ENCODE measurements around the gene NUDT1. TPM values are rescaled to one million over a fixed set of nuclear protein-coding genes. Genes with fewer than 3 reads are reported as not detected.
A peak's percentile ranks its signal among the peaks of the same experiment; 100 is the strongest.

NUDT1 gene
- total RNA-seq, 1 experiment from 2014 or later, result 84.7 TPM

DNA sequence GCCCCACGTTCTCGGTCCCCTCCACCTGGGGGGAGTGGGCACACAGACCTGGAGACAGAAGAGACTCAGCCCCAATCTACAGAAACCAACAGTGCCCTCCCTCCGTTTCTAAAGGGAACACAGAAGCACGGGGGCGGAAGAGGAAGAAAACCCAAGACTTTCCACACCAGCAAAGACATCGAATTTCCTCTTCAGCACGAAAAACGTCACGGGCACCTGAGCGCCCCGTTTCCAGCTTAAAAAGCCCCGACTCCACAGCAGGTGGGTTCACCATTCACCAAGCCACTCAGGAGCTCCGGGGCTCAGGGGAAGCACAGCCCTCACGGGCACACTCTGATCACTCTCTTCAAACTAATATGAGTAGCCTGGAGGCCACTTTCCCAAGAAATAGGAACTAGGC is 19.6 kb downstream of the NUDT1 start:
- H3K79me1 ChIP-seq (ENCODE audit: insufficient read depth, low read depth, low read length, poor library complexity, severe bottlenecking), result no peaks in the 10 kb centered on the region
- no peaks in the 10 kb centered on the region for H3K23me2 ChIP-seq (ENCODE audit: insufficient read length, low read depth, low read length, poor library complexity, severe bottlenecking)
- no peak for DNase-seq
- H2BK120ac ChIP-seq (ENCODE audit: low read depth, low read length, poor library complexity, severe bottlenecking), result no peak overlapping the region
- Mint-ChIP-seq H3K4me3 (no peak overlapping the region), H3K4me1 (no peaks in the 10 kb centered on the region), H3K36me3 (ENCODE audit: insufficient read depth in 1 of 3, low read depth in 3 of 3) (peaks cover 14 to 52% (median 31%) of the 10 kb centered on the region in 3 experiments), H3K27me3 (ENCODE audit: low read depth) (no peaks in the 10 kb centered on the region), H3K9me3 (peaks cover under 1% of the 10 kb centered on the region in 2 experiments; a peak in 1 of 5 replicates), H3K27ac (0 out of 7 replicates have a peak overlapping the region, but pooled peaks of 1 of the 3 experiments have one; percentile 57)
- H4K5ac ChIP-seq (ENCODE audit: insufficient read length, low read depth, low read length), result no peak overlapping the region
- no peak overlapping the region for H2AFZ ChIP-seq (ENCODE audit: low read length)
- no peak overlapping the region for H3T11ph ChIP-seq (ENCODE audit: low read length)
- H4K91ac ChIP-seq (ENCODE audit: insufficient read length, low read depth, low read length), result no peak overlapping the region
- no peak overlapping the region for H3K27ac ChIP-seq (ENCODE audit: insufficient read length, low read depth, low read length)
- H2BK5ac ChIP-seq (ENCODE audit: insufficient read length, low read length), result no peak overlapping the region
- no peak overlapping the region for H2AK5ac ChIP-seq (ENCODE audit: insufficient read length, low read length)
- no peak overlapping the region for H3K23ac ChIP-seq (ENCODE audit: insufficient read length, low read depth, low read length)
- no peaks in the 10 kb centered on the region for H4K20me1 ChIP-seq (ENCODE audit: control insufficient read depth, insufficient read depth, insufficient read length)
- H3K9ac ChIP-seq (ENCODE audit: extremely low read depth, insufficient read length, low read length), result no peak overlapping the region
- no CpG with 5 or more reads among the region's 14 CpGs for WGBS (ENCODE audit: extremely low coverage, insufficient read length, low lambda C conversion rate)
- H4K8ac ChIP-seq (replicated peaks; ENCODE audit: insufficient read length, low read depth, low read length), result no peak overlapping the region
- H3K14ac ChIP-seq (ENCODE audit: insufficient read depth, low read length), result no peak overlapping the region
- H3K9me3 ChIP-seq (ENCODE audit: control insufficient read depth, low read depth, low read length), result no peaks in the 10 kb centered on the region
- TF ChIP-seq, protein P1, sequence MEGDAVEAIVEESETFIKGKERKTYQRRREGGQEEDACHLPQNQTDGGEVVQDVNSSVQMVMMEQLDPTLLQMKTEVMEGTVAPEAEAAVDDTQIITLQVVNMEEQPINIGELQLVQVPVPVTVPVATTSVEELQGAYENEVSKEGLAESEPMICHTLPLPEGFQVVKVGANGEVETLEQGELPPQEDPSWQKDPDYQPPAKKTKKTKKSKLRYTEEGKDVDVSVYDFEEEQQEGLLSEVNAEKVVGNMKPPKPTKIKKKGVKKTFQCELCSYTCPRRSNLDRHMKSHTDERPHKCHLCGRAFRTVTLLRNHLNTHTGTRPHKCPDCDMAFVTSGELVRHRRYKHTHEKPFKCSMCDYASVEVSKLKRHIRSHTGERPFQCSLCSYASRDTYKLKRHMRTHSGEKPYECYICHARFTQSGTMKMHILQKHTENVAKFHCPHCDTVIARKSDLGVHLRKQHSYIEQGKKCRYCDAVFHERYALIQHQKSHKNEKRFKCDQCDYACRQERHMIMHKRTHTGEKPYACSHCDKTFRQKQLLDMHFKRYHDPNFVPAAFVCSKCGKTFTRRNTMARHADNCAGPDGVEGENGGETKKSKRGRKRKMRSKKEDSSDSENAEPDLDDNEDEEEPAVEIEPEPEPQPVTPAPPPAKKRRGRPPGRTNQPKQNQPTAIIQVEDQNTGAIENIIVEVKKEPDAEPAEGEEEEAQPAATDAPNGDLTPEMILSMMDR (conservative IDR thresholded peaks at IDR 0.05), result no peak
- no peak overlapping the region for H3K56ac ChIP-seq (ENCODE audit: insufficient read length, low read depth, low read length)
- H3K27me3 ChIP-seq (ENCODE audit: insufficient read depth, low read length), result no peaks in the 10 kb centered on the region
- no peak overlapping the region for H2BK15ac ChIP-seq (ENCODE audit: low read depth, low read length)
- H3K4ac ChIP-seq (ENCODE audit: low read depth, low read length), result no peak overlapping the region
- no peak overlapping the region for H3K18ac ChIP-seq (ENCODE audit: insufficient read length, low read depth, low read length)
- no peak overlapping the region for H2BK20ac ChIP-seq (ENCODE audit: low read depth, low read length, poor library complexity, severe bottlenecking)
- no peaks in the 10 kb centered on the region for H3K79me2 ChIP-seq (ENCODE audit: insufficient read depth, low read length)
- H2BK12ac ChIP-seq (ENCODE audit: insufficient read length, low read depth, low read length), result no peak overlapping the region
- no peak overlapping the region for H3K4me2 ChIP-seq (ENCODE audit: insufficient read depth, insufficient read length, low read length)
- H3K4me1 ChIP-seq (ENCODE audit: insufficient read depth, low read length), result no peaks in the 10 kb centered on the region
